Parathyroid adenoma (tissue), 2 donors: Measurements from ENCODE around the gene CHST8.

Experiments
- H2AFZ ChIP-seq: fragments of 300-600 bp; sonication (generic); one replicate; pipeline ENCODE4 v1.7.0; 2017; ENCODE audit warnings: antibody characterized with exemption, mild to moderate bottlenecking
- H3K27ac ChIP-seq: fragments of 300-600 bp; sonication (generic); one replicate; pipeline ENCODE4 v1.7.0; 2017
- H3K27me3 ChIP-seq: fragments of 300-600 bp; sonication (generic); one replicate; pipeline ENCODE4 v1.7.0; 2017; ENCODE audit warnings: low read length; ENCODE audit not compliant: control insufficient read depth, insufficient read depth
- H3K36me3 ChIP-seq: fragments of 300-600 bp; sonication (generic); one replicate; pipeline ENCODE4 v1.7.0; 2017; ENCODE audit warnings: low read length; ENCODE audit not compliant: control insufficient read depth, insufficient read depth
- H3K4me1 ChIP-seq: fragments of 300-600 bp; sonication (generic); one replicate; pipeline ENCODE4 v1.7.0; 2017; ENCODE audit warnings: control low read depth
- H3K4me2 ChIP-seq: fragments of 300-600 bp; sonication (generic); one replicate; pipeline ENCODE4 v1.7.0; 2017; ENCODE audit warnings: low read length
- H3K4me3 ChIP-seq: fragments of 300-600 bp; sonication (generic); one replicate; pipeline ENCODE4 v1.7.0; 2017; ENCODE audit warnings: low read depth, low read length
- H3K79me2 ChIP-seq: fragments of 300-600 bp; sonication (generic); one replicate; pipeline ENCODE4 v1.7.0; 2017; ENCODE audit warnings: control low read depth
- H3K9ac ChIP-seq: fragments of 300-600 bp; sonication (generic); one replicate; pipeline ENCODE4 v1.7.0; 2017; ENCODE audit warnings: mild to moderate bottlenecking
- H3K9me3 ChIP-seq: fragments of 300-600 bp; sonication (generic); one replicate; pipeline ENCODE4 v1.7.0; 2017; ENCODE audit warnings: low read length; ENCODE audit not compliant: control insufficient read depth
- TF ChIP-seq, protein P1 (sequence below): fragments of 300-600 bp; sonication (generic); IDR thresholded peaks from one replicate; pipeline ENCODE4 v1.7.0; 2017; ENCODE audit warnings: antibody characterized with exemption, mild to moderate bottlenecking
- donor health status: primary hyperparathyroidism.

Gene CHST8

DNA sequence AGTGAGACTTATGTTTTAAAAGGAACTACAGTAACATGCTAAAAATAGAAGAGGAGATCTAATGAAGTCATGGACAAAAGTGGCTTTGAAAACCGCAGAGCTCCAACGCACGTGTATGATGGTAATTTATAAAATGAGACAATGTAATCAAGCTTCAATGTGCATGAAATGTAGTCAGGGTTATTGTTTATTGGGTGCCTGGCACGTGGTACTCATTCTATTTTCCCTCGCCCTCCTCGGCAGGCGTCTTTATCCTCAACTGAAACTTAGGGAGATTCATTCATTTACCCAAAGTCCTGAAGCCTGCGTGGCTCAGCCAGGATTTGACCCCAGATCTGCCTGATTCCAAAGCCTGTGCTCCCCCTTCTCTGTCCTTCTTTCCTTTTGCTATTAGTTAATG, 79.8 kb downstream of the CHST8 start:
- H3K4me1 ChIP-seq = peaks cover 6% of the 10 kb centered on the region
- no peak overlapping the region for H3K4me3 ChIP-seq
- no peak overlapping the region for H3K4me2 ChIP-seq
- no peak overlapping the region for H3K27ac ChIP-seq
- no peak overlapping the region for H3K9ac ChIP-seq
- H3K79me2 ChIP-seq = no peaks in the 10 kb centered on the region
- H3K27me3 ChIP-seq = no peaks in the 10 kb centered on the region
- no peaks in the 10 kb centered on the region for H3K9me3 ChIP-seq
- H2AFZ ChIP-seq = no peak overlapping the region
- no peaks in the 10 kb centered on the region for H3K36me3 ChIP-seq
- TF ChIP-seq, protein P1, sequence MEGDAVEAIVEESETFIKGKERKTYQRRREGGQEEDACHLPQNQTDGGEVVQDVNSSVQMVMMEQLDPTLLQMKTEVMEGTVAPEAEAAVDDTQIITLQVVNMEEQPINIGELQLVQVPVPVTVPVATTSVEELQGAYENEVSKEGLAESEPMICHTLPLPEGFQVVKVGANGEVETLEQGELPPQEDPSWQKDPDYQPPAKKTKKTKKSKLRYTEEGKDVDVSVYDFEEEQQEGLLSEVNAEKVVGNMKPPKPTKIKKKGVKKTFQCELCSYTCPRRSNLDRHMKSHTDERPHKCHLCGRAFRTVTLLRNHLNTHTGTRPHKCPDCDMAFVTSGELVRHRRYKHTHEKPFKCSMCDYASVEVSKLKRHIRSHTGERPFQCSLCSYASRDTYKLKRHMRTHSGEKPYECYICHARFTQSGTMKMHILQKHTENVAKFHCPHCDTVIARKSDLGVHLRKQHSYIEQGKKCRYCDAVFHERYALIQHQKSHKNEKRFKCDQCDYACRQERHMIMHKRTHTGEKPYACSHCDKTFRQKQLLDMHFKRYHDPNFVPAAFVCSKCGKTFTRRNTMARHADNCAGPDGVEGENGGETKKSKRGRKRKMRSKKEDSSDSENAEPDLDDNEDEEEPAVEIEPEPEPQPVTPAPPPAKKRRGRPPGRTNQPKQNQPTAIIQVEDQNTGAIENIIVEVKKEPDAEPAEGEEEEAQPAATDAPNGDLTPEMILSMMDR = no peak

DNA sequence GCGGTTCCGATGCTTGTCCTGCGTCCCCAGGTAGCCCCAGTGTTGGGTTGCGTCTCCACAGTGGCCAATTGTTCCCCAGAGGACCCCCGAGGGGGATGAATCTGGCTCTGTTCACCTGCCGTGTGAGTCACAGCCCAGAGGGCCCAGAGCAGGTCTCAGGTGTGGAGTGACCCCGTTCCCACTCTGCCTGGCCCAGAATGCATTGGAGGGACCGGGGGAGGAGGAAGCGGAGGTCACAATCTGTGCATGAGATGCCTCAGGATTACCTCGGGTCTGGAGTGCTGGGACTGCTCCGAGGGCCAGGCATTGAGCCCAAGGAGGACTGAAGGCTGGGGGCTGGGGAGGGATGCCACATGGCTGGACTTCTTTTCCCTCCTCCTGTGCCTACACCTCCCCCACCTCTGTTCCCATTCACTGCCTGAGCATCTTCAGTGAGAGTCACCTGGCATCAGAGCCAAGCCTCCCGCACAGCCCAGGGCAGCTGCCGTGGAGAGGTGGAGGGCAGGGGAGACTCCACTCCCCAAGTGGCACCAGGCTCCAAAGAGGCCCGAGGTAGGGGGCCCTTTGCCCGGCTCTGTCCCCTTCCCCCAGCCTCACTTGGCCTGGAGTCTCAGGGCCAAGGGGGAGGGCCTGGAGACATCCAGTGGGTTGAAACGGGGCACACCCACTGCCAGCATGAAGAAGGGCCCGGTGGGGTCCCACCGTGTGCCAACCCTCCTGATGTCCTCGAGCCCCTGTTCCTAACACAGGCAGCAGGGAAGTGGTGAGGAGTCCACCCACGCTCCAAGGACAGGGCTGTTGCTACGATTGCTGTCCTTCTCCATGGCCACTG, 81.1 kb downstream of the CHST8 start:
- H3K36me3 ChIP-seq = no peaks in the 10 kb centered on the region
- H3K4me2 ChIP-seq = no peak overlapping the region
- no peaks in the 10 kb centered on the region for H3K79me2 ChIP-seq
- H3K9ac ChIP-seq = no peak overlapping the region
- H3K9me3 ChIP-seq = no peaks in the 10 kb centered on the region
- no peak overlapping the region for H3K27ac ChIP-seq
- H3K27me3 ChIP-seq = no peaks in the 10 kb centered on the region
- TF ChIP-seq, protein P1 = no peak
- no peak overlapping the region for H2AFZ ChIP-seq
- H3K4me1 ChIP-seq = peaks cover 6% of the 10 kb centered on the region
- H3K4me3 ChIP-seq = no peak overlapping the region

DNA sequence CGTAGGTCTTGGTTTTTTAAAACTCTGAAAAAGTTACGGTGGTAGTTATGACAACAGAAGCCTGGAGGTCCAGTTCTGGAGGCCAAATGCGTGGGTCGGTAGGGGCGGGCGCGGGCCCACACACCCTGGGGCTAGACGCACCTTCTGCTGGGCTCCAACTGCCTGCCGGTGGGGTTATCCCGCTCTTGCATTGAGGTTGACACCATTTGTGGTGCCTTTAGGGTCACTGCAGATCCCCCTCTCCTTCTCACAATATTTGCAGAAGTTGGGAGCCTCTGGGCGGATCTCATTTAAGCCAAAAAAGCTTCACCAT, 81.6 kb downstream of the CHST8 start:
- H2AFZ ChIP-seq = no peak overlapping the region
- no peaks in the 10 kb centered on the region for H3K79me2 ChIP-seq
- TF ChIP-seq, protein P1 = no peak
- no peaks in the 10 kb centered on the region for H3K27me3 ChIP-seq
- H3K27ac ChIP-seq = no peak overlapping the region
- H3K4me1 ChIP-seq = peaks cover 6% of the 10 kb centered on the region
- no peaks in the 10 kb centered on the region for H3K36me3 ChIP-seq
- H3K9ac ChIP-seq = no peak overlapping the region
- H3K4me3 ChIP-seq = no peak overlapping the region
- H3K4me2 ChIP-seq = no peak overlapping the region
- no peaks in the 10 kb centered on the region for H3K9me3 ChIP-seq

DNA sequence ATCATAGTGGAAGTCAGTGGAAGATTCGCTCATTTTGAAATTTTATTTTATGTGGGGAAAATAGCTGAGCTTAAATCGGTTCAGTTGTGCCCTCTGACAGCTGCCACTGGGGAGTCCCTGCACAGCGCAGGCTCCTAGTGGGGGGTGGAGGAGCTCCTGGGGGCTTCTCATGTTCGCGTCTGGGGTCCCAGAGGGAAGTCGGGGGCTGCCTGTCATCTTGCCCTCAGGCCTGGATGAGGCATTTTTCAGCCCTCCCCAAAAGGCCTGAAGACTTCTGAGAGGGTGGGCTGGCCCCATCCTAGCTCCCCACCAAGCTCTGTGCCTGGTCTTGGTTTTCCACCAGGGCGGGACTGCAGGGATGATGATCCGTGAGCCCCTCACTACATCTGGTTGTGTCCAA, 82.1 kb downstream of the CHST8 start:
- TF ChIP-seq, protein P1 = no peak
- Histone ChIP-seq H3K4me2 (no peak overlapping the region), H2AFZ (no peak overlapping the region), H3K9me3 (no peaks in the 10 kb centered on the region), H3K4me1 (peaks cover 6% of the 10 kb centered on the region), H3K9ac (no peak overlapping the region), H3K27me3 (no peaks in the 10 kb centered on the region), H3K36me3 (no peaks in the 10 kb centered on the region), H3K27ac (no peak overlapping the region), H3K4me3 (no peak overlapping the region), H3K79me2 (no peaks in the 10 kb centered on the region)

DNA sequence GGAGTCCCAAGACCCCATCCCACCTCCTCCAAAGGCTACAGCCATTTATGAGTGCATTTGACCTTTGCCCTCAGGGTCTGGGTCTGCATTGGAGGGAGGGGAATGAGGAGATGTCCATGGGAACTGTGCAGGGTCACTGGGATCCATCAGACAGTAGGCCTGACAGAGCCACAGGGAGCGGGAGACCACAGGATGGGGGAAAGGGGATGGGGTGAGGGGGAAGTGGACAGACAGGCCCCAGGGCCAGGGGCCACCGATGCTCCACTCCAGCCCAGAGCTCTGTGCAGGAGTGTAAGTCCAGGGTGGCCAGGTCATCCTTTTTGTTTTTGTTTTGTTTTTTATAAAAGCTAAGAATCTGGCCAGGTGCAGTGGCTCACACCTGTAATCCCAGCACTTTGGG, 82.5 kb downstream of the CHST8 start:
- Histone ChIP-seq H3K4me3 (no peak overlapping the region), H3K27ac (no peak overlapping the region), H3K36me3 (no peaks in the 10 kb centered on the region), H3K4me1 (peaks cover 6% of the 10 kb centered on the region), H3K79me2 (no peaks in the 10 kb centered on the region), H3K9me3 (no peaks in the 10 kb centered on the region), H2AFZ (no peak overlapping the region), H3K27me3 (no peaks in the 10 kb centered on the region), H3K9ac (no peak overlapping the region), H3K4me2 (no peak overlapping the region)
- TF ChIP-seq, protein P1 = no peak
